Measurements from ENCODE around the gene TBX4.

The TBX4 gene

GRCh38 chr17:61452301-61453290, at the start of gene TBX4:
TBX4 (plus strand) TSS chr17:61452422; CDS start chr17:61456491, 4,069 bp downstream.
- DNase-seq, result no peak

GRCh38 chr17:61402978-61403800, 49.0 kb upstream of the TBX4 start:
- no peak for DNase-seq

GRCh38 chr17:61403801-61404662, 48.2 kb upstream of the TBX4 start:
- no peak for DNase-seq

GRCh38 chr17:61404663-61404912, 47.6 kb upstream of the TBX4 start:
- no peak for DNase-seq

GRCh38 chr17:61404913-61405685, 47.1 kb upstream of the TBX4 start:
- no peak for DNase-seq

GRCh38 chr17:61405686-61406536, 46.3 kb upstream of the TBX4 start:
- DNase-seq, result no peak

GRCh38 chr17:61406537-61406845, 45.7 kb upstream of the TBX4 start:
- DNase-seq, result no peak

- no peak for DNase-seq
Measured at GRCh38 chr17:61406971-61407911, 45.0 kb upstream of the TBX4 start.

GRCh38 chr17:61408151-61409041, 43.8 kb upstream of the TBX4 start:
- DNase-seq, result no peak

- DNase-seq, result peak; percentile 30
Measured at GRCh38 chr17:61409301-61410112, 42.7 kb upstream of the TBX4 start.

- DNase-seq, result peak; percentile 71
Measured at GRCh38 chr17:61410141-61411010, 41.8 kb upstream of the TBX4 start.

- no peak for DNase-seq
Measured at GRCh38 chr17:61411011-61411260, 41.3 kb upstream of the TBX4 start.

- DNase-seq, result no peak
Measured at GRCh38 chr17:61411261-61412142, 40.7 kb upstream of the TBX4 start.

GRCh38 chr17:61412143-61412859, 39.9 kb upstream of the TBX4 start:
- peak; percentile 68 for DNase-seq

- DNase-seq, result no peak
Measured at GRCh38 chr17:61412860-61413660, 39.2 kb upstream of the TBX4 start.
